Left forelimb (tissue), 1 donor: ENCODE data around the gene DDN.

ENCODE experiments used
- DNase-seq: peaks from one replicate; pipeline ENCODE4 v3.0.0-alpha.2; 2018; ENCODE audit warnings: low spot score

Gene DDN

GRCh38 chr12:48966177-48966895 is 32.8 kb downstream of the DDN start:
- DNase-seq, result peak; percentile 59

GRCh38 chr12:48965298-48965838 is 33.8 kb downstream of the DDN start:
- no peak for DNase-seq

GRCh38 chr12:48961801-48962200 is 37.4 kb downstream of the DDN start:
- no peak for DNase-seq

GRCh38 chr12:48961331-48961730 is 37.8 kb downstream of the DDN start:
- no peak for DNase-seq

- no peak for DNase-seq
These were observed 38.3 kb downstream of the DDN start for GRCh38 chr12:48960834-48961233.

GRCh38 chr12:48958049-48958388 is 41.2 kb downstream of the DDN start:
- no peak for DNase-seq

GRCh38 chr12:48957141-48958048 is 41.8 kb downstream of the DDN start, which contains the start of gene ARF3:
Gene ARF3 (minus strand): TSS chr12:48957487. CDS start chr12:48941095, 16,392 bp downstream.
- DNase-seq, result peak; percentile 97

GRCh38 chr12:48956279-48957140 is 42.7 kb downstream of the DDN start:
- DNase-seq, result peak; percentile 92

GRCh38 chr12:48954841-48955501 is 44.2 kb downstream of the DDN start:
- no peak for DNase-seq

- no peak for DNase-seq
These were observed 45.1 kb downstream of the DDN start for GRCh38 chr12:48954061-48954460.

- DNase-seq, result no peak
These were observed 46.5 kb downstream of the DDN start for GRCh38 chr12:48952691-48953090.

GRCh38 chr12:48947727-48948126 is 51.4 kb downstream of the DDN start:
- DNase-seq, result no peak

- DNase-seq, result no peak
These were observed 52.2 kb downstream of the DDN start for GRCh38 chr12:48946943-48947342.

- DNase-seq, result no peak
These were observed 53.0 kb downstream of the DDN start for GRCh38 chr12:48946205-48946604.
